Ramos (cell line): Measurements from ENCODE around the gene PAX8.

Experiments
- in situ Hi-C: fragments of 300-500 bp; cut with MboI; formaldehyde crosslinking; loops from one replicate; pipeline ENCODE4 v1.14.3; 2022; ENCODE audit warnings: low sequenced_read_pairs; ENCODE audit not compliant: unreplicated experiment

The PAX8 gene

DNA sequence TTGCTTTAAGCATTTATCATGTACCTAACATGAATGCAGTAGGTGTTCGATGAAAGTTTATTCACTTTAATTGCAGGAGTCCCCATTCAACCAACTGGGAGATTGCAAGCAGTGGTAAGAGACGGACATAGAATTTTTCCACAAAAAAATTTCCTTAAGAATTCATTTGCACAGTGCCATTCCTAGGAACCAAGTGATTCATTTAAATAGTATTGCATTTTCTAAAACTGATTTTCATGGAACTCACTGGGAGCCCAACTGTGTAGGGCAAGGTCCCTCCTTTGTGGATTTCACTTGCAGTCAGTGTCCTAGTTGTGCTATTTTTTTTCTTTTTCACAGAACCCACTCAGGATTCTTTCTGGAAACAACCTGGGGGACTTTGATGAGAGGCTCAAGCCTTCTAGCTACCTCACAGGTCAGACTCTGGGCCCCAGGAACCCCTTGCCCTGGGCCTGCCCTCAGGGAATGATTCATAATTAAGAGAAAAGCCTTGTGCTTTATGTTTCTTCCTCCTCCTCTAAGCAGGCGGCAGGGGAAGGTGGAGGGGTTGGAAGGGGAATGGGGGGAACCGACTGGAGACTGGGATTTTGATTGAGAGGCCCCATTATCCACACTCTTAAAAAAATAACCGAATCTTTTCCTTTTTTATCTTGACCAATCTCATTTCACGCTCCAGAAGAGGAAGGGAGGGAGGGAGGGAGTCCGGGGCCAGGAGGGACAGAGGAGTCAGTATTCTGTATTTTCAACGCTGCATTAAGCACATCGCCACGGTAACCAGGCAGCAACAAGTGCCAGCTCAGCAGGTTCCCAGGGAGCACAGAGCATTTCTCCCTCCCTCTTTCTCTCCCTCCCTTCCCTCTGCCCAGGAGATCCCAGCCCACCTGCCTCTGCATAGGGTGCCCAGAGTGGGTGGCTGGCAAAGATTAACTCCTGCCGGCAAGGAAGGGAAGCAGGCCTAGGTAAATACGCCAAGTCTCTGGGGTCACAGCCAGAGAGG, 53.2 kb downstream of the PAX8 start:
- in situ Hi-C loops = no loop called here

DNA sequence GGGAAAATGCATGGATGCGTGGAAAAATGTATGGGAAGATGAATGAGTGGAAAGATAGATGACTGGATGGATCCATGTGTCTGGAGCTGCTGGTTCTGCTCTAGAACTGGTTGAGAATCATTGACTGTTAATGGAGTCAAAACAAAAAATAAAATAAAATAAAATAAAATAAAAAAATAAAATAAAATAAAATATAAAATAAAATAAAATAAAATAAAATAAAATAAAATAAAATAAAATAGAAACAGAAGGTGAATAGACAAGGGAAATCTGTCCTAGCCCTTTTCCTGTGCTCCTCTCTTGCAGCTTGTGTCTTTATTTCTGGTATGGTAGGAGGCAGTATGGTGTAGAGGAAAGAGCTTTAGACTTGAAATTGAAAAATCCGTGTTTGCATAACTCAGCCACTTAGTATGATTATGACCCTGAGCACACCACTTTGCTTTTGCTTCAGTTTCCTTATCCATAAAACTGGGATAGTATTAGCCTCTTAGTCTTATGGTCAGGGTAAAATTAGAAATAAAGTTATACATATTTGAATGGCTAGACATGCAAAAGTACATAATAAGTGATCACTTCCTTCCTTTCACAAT, 54.0 kb downstream of the PAX8 start:
- in situ Hi-C loops = no loop called here

DNA sequence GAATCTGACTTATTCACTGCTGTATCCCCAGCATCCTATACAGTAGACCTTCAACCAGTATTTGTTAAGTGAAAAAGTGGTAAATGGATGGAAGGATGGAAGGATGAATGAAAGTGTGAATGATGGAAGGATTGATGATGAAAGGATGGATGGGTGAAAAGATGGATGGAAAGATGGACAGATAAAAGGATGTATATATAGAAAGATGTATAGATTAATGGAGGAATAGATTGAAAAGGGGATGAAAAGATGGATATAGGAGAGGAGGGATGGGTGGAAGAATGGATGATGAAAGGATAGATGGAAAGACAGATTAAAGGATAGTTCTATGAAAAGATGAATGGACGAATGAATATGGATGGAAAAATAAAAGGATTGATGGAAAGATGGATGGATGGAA, 54.9 kb downstream of the PAX8 start:
- in situ Hi-C loops = no loop called here

DNA sequence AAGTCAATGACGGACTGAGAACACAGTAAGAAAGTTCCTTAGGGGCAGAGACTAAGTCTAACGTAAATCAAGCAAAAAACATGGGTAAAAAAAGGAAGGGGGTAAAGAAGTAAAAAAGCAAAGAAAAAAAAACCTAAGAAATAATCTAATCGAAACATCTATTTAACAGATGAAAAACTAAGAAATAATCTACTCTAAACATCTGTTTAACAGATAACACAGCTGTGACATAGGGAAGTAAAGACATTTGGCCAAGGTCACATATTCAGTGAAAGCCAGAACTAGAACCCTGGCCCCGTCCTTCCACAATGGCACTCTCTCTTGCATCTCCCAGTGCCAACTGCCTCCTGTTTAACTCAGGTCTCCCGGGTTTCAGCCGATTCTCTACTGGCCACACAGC, 56.9 kb downstream of the PAX8 start:
- in situ Hi-C loops = no loop called here

DNA sequence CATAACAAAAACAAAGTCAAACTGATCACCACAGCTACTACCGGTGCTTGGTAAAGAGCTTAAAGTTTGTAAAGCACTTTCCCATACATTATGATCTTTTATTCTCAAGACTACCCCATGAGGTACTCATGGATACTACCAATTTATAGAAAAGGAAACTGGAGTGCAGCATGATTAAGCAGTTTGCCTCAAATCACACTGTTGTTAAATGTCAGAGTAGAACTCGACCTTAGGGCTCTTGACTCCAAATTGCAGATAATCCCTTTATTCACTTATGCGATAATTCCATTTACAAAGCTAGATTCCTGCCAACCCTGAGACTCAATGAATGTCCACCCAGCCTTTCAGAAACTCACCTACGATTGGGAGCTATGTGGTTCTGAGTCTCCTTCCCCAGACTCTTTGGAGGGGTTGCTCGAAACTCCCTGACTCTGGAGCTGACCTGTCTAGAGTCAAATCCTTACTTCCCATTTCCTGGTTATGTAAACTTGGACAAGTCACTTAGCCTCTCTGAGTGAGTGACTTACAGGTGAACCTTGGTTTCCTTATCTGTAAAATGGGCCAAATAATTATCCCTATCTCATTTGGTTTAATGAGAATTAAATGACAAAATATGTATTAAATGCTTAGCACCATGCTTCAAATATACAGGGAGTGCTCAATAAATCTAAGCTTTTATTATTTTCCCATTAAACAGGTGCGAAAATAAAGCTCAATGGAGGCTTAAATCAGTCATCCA, 57.6 kb downstream of the PAX8 start:
- in situ Hi-C loops = no loop called here

DNA sequence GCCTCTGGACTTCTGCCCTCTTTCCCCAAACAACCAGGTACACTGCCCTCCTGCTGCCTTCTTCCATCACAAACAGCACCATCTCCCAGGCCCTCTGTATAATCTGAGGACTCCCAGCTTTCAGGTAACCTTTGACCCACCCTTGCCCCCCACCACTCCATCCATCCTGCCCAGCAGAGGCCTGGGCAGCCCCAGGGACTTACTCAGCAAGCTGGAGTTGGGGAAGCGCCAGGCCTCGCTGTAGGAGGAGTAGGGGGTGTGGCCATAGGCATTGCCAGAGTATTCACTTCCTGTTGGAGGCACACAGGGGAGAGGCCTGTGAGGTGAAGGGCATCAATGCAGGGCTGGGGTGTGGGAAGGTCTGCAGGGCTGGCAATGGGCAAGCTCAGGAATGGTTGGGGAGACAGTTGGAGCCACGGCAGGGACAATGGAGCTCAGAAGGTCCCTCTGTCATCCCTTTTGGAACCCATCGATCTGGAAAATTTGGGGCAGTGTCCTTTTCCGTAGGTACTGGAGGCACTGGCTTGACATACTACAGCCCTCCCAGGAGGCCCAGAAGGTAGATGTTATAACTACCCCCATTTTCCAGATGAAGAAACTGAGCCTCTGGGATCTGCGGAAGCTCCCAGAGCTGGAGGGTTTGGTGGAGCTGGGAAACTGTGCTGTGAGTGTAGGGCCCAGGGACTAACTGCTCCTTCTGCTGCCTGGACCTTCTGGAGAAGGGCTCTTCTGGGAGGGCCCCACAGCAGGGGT, 58.7 kb downstream of the PAX8 start:
- in situ Hi-C loops = no loop called here

DNA sequence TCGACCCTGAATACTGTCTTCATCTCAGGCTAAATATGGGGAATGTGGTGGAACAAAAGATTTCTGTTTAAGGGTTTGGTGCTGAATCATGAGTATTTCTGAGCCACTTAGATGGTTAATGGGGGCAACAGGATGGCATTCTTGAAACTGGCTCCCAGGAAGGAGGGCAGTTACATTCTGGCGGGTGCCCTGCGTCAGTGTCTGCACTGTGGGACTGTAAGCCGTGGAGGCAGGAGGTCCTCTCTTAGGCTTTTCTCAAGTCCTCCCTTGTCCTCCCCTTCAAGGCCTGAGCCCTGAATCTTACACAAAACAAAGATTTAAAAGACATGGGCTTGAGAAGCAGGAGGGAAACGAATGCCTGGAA, 59.2 kb downstream of the PAX8 start:
- in situ Hi-C loops = no loop called here

DNA sequence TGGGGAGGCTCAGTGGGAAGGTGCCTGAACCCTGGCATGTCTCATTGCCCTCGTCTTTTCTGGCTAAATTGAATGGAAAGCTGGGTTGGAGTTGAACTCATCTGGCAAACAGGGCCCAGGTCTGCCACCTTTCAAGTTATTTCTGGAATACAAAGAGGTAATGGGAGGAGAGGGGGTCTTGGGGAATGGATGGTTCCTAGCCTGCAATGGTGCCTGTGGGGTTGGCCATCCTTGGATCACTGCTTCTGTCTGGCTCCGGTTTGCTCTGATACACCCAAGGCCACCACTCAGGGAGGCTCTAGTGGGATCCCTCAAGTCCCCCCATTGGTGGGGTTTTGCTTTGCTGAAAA, 59.7 kb downstream of the PAX8 start:
- in situ Hi-C loops = no loop called here

DNA sequence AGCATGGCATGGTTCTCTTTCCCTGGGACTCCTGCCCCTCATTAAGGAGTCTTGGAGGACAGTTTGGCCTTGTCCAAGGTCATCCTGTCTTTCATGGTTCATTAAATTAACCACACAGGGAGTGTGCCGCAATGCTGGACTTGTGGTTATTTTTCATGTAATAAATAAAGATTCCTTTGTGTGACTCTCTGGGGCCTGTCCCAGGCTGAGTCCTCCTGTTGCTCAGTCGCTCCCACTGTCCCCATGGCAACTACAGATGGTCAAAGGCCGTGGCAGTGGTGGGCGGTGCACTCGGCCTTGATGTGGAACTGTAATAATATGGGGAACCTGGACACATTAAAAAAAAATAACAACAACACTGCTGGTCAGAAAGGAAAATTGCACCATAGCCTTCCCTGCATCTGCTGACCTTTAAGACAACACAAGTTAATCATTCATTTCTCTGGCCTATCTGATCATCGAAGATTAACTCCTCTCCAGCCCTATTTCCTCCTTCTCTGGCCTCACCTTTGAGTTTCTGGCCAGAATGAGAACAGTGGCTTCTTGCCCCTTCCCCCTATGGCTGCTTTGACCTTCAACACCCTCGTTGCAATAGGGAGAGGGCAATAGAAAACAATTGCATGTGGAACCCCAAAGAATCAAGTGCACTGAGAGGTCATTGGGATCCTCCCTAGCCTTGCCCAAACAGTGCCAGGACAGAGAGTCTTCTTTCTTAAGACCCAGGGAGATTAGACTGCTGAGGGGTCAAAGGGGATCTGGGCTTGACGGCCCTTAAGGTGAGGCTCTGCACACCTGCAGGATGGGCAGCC, 60.2 kb downstream of the PAX8 start:
- in situ Hi-C loops = no loop called here

DNA sequence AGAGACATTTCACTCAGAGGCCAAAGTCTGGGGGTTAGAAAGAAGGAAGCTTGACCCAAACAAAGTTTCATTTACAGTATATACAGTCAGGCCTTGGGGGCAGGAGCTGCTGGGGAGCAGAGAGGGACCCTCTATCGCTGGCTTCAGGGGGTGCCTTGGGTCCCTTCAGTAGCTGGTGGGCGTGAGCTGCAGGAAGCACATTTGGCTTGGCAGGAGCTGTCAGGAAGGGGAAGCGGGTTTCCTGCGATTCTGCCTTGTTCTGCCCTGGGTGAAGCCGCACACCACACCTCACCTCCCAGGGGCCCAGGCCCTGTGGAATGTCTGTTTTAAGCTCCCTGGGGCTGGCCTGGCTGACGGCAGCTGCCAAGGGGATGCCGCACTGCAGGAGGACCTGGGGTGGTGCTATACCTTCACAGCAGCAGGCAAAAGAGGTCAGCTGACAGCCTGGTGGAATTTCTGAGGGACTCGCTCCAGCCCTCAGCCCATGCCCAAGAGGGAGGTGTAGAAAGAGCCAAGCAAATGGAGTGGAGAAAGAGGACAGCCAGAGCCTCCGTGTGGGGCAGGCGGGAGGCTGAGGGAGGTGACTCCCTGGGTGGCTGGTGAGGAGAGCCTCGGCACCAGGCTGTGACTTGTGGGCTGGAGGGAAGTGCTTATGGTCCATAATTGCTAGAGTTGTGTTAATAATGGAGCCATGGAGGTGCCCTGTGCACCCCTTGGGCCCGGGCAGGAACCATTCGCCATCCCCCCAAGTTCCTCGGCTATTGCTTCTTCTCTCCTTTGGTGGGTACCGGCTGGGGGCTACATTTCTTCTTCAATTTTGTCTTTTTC, 61.1 kb downstream of the PAX8 start:
- in situ Hi-C loops = no loop called here

DNA sequence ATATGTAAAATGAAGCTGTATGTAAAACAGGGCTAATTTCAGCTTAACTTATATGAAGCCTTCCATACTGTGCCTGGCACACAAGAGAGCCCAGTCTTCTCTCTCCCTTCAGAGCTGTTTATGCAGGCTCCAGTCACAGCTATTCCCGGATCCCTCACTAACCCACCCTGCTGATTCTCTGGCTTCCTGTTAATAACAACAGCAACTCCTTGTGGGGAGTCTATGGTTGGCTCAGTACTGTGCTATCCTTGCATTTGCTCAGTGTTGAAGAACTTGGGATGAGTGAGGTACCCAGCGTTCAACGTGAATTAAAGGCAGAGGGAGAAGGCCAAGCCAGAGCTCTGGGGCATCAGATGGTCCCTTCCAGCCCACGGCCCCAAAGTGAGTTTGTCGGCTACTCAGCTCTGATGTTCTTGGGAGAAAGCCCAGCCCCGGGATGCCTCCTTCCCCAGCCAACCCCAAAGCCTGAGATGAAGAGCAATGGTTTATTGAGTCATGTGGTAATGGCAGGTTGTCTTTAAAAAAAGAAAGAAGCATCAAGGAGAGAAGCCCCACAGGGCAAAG, 61.7 kb downstream of the PAX8 start:
- in situ Hi-C loops = no loop called here

DNA sequence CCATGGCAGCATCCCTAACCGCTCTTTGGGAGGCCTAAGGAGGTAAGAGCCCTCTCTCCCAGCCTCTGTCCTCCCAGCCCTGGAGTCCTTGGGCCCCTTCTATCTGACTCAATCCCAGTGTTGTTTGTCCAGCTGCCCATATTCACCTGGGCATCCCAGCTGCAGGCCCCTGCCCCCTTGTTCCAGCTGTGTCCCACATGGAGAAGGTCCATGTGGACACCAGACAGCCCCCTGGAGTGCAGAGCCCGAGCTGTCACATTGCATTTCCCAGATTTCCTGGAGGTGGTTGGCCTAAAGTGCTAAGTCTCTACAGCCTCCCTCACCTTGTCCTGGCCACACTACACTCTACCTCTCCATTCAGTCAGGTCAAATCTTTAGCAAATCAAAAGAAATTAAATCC, 62.4 kb downstream of the PAX8 start:
- in situ Hi-C loops = no loop called here

DNA sequence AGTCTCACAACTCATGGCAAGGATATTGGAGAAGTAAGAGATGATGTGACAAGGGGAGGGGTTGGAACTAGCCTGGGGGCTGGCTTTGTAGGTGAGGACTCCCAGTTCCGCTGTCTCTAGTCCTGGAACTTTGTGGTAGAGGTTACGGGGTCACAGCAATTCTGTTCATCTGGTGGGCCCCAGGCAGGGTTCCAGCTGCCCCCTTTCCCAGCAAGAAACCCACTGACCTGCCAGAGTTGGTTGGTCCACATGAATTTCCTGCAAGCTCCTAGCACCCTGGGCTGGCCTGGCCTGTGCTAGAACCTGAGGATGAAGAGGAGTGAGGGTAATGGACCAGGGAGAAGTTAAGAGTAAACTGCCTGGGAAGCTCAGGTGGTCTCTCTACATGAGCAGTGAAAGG, 63.7 kb downstream of the PAX8 start:
- in situ Hi-C loops = no loop called here

DNA sequence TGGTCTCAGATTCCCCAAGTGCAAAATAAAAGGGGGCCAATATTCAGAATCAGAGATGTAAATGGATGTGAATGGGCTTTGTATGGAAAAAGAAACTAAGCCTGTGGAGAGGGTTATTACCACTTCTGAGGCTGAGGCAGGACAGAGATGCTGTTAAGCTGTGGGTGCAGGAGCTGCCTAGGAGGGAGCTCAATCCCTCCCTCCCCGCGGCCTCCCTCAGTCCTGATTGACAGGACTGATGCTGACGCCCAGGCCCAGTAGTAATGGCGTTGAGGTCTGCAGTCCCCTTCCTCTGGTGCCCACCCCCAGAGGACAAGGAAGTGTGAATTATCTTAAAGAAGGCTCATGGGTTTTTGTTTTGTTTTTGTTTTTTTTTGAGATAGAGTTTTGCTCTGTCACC, 64.6 kb downstream of the PAX8 start:
- in situ Hi-C loops = no loop called here

DNA sequence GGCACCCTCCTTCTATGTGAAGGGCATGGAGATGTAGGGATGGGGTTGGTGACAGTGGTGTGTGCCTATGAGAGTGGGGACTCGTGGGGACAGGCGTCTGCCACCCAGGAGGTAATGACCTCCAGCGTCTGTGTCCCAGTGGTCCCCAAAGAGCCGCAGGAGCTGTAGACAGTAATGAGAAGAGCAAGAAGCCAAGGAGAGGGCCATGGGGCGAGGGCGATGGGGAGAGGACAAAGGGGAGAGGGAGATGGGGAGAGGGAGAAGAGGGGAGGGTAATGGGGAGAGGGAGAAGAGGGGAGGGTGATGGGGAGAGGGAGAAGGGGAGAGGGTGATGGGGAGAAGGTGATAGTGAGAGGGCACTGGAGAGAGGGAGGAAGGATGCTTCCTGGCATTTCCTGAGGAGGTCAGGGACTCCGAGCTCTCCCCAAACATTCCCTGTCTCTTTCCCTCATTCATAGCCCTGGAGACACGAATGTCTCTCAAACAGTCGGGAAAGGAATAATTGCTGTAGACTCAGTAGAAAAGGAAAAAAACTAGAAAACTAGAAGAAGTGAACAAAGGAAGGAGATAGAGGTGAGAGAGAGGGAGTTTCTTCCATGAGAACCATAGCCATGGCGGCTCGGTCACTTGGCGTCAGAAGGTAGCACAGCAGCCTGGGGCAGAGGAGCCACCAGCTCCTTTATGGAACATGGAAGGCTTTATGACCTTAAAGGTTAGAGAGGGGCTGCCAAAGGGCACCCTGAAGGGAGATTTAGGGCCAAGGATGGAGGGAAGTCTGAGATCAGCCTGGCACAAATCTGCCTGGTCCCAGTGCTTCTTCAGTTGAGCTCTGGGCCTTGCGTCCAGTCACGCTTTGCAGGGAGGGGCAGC, 65.4 kb downstream of the PAX8 start:
- in situ Hi-C loops = no loop called here

DNA sequence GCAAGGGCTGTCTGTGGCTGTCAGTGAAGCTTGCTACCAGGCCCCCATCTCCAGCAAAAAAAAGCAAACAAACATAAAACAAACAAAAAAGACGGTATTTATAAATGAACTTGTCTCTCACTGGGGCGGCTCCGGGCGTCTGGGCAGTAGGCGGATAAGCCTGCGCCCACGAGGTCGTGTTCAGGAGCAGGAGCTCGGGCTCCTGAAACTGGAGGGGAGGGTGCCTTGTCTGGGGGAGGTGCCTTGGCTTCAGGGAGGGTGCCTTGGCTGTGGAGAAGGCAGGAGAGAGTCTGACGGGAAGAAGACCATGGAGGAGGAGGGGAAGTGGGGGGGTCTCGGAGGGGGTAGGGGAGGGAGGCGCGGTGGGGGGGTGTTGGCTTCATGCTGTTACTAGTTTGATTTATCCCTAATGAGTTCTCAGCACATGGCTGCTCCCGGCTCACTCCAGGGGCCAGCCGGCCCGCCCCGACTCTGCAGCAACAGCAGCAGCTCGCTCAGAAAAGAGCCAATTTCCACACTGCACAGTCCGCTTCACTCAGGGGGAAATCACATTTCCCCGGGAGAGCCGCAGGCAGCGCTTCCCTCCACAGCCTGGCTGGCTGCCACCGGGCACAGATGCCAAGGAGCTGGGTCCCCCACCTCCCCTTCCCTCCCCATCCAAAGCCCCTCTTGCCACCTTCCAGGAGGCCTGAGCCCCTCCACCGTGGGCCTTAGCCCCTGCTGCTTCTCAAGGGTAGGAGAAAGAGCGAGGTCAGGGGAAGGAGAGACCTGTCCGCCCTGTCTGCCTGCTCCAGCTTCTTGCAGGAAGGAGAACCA, 66.3 kb downstream of the PAX8 start:
- in situ Hi-C loops = no loop called here
